ENCODE results near the gene MMD.

The MMD gene

GRCh38 chr17:55344514-55344997 lies 77.1 kb downstream of the MMD start:
- FAIRE-seq (no peak), DNase-seq (ENCODE audit: insufficient read length, low spot score) (no peak)
- TF ChIP-seq POLR2A (IDR thresholded peaks at IDR 0.05; ENCODE audit: low read depth, low read length) (no peak), SPI1 (IDR thresholded peaks at IDR 0.05; ENCODE audit: low read depth, low read length) (no peak), POLR2AphosphoS5 (IDR thresholded peaks at IDR 0.05; ENCODE audit: low read depth, low read length) (no peak)

DNA sequence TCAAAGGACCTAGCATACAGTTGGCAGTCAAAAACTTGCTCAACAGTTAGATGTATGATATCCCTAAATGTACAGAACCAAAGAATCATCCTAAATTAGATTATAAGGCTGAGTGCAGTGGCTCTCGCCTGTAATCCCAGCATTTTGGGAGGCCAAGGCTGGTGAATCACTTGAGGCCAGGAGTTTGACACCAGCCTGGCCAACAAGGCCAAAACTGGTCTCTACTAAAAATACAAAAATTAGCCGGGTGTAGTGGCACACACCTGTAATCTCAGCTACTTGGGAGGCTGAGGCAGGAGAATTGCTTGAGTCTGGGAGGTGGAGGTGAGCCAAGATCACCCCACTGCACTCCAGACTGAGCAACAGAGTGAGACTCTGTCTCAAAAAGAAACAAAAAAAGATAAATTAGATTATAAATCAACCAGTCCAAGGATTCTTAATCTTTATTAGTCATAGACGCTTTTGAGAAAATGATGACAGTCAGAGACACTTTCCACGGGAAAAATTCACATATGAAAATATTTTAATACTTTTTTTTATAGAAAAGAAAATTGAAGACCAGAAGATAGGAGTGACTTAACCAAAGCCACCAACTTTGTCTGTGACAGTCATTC lies 77.6 kb downstream of the MMD start:
- DNase-seq (ENCODE audit: insufficient read length, low spot score) (no peak), FAIRE-seq (no peak)
- no peak for TF ChIP-seq POU2F2 (IDR thresholded peaks at IDR 0.05; ENCODE audit: low read depth, low read length)
- TF ChIP-seq SPI1 (IDR thresholded peaks at IDR 0.05; ENCODE audit: low read depth, low read length): no peak
- no peak for TF ChIP-seq POLR2A (IDR thresholded peaks at IDR 0.05; ENCODE audit: low read depth, low read length)
- TF ChIP-seq TAF1 (IDR thresholded peaks at IDR 0.05; ENCODE audit: low read depth, low read length): no peak
- TF ChIP-seq POLR2AphosphoS5 (IDR thresholded peaks at IDR 0.05; ENCODE audit: low read depth, low read length): no peak
- TF ChIP-seq PAX5 (IDR thresholded peaks at IDR 0.05; ENCODE audit: insufficient read depth, low read length, severe bottlenecking): no peak

DNA sequence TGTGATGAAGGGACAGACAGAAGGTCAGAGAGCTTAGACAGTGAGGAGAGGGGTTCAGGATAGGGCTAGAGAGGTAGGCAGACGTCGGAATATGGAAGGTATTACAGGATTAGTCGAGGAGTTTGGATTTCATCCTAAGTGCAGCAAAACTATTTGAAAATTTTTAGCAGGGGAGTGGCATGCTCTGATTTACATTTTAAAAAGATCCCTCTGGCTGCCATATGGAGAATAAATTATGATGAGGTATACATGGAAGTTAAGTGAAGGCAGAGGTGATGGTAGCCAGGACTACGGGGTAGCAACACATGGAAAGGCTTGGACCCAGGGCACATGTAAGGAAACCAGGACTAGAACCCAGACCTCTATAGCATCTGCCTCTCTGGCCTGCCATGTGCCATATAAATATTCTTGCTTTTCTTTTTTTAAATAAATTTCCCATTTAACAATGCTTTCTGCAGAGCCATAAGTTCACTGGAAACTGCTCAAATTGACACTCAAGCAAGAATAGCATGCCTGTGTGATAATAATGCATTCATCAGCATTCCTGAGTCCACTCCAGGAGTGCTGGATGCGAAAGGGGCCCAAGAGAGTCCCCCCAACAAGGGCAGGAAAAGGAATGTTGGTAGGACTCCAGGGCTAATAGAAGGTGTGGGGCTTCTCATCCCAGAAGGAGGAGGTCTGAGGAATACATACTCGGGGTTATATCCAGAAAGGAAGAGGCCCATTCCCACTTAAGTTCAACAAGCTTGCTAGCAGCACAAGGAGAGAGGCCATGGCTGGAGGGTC lies 78.6 kb downstream of the MMD start:
- DNase-seq (ENCODE audit: insufficient read length, low spot score) (no peak), FAIRE-seq (no peak)
- no peak for TF ChIP-seq POU2F2 (IDR thresholded peaks at IDR 0.05; ENCODE audit: low read depth, low read length)
- no peak for TF ChIP-seq POLR2A (IDR thresholded peaks at IDR 0.05; ENCODE audit: low read depth, low read length)
- TF ChIP-seq POLR2AphosphoS5 (IDR thresholded peaks at IDR 0.05; ENCODE audit: low read depth, low read length): no peak
- no peak for TF ChIP-seq SPI1 (IDR thresholded peaks at IDR 0.05; ENCODE audit: low read depth, low read length)
- TF ChIP-seq PAX5 (IDR thresholded peaks at IDR 0.05; ENCODE audit: insufficient read depth, low read length, severe bottlenecking): no peak
- no peak for TF ChIP-seq TAF1 (IDR thresholded peaks at IDR 0.05; ENCODE audit: low read depth, low read length)
